TTC549 (cell line): ENCODE data around the gene SLC35F3.
A peak's percentile ranks its signal among the peaks of the same experiment; 100 is the strongest.
"Not testable (repeated sequence)": the region's sequence is repeated elsewhere in the genome, so short reads cannot be mapped to it uniquely, and the experiment has no call there.

Experiments
- FAIRE-seq: peaks from 2 replicates; lab custom pipeline; 2012; peaks lifted over from hg19 to GRCh38; lab: Jason Lieb, UNC

Gene SLC35F3

DNA sequence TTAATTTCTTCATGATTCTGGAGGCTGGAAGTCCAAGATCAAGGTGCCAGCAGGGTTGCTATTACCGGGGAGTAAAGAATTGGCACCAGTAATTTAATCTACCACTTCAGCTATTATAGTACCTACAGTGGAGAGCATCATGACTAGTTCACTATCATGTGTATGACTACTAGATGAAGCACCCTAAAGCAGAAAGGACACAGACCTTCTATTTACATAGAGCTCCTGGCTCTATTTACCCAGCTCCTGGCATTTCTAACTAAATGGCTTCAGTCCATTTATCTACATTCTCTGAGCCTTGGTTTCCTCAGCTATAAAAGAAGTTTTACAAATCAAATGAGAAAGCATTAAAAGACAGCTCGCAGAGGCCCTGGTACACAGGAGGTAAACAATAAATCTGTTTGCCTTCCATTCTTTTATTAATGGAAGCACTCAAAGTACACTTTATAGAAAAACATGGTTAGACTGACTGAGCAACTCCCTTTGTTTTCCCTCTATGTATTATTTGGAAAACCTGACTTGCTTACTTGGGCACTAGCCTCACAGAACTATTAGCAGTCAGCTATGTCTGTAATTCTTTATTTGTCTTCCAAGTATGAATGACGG, 203.0 kb downstream of the SLC35F3 start:
- no peak for FAIRE-seq

- FAIRE-seq = no peak
These were observed 204.4 kb downstream of the SLC35F3 start for GRCh38 chr1:234108921-234109320.

GRCh38 chr1:234109840-234110239, 205.4 kb downstream of the SLC35F3 start:
- no peak for FAIRE-seq

DNA sequence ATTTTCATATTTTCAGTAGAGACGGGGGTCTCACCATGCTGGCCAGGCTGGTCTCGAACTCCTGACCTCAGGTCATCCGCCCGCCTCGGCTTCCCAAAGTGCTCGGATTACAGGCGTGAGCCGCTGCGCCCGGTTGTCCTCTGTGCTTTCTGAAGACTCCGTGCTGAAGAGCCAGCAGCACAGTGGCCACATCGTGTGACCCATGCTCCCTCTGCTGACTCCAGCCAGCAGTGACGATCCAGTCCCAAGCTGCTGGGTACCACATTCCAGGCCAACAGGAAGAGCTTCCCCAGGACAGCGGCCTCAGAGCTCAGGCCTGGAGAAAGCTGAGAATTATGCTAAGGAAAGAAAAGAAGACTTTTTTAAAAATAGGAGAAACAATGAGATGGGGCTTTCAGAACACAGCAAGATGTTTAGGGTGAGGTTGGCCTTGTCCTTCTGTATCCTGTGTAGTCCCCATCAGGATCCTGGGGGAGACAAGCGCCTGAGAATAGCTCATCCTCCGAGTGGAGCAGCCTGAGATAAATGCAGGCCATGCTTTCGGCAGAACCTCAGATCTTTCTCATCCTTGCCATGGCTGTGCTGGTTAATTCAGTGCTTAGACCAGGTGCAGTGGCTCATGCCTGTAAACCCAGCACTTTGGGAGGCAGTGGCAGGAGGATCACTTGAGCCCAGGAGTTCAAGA, 207.1 kb downstream of the SLC35F3 start:
- FAIRE-seq = no peak

DNA sequence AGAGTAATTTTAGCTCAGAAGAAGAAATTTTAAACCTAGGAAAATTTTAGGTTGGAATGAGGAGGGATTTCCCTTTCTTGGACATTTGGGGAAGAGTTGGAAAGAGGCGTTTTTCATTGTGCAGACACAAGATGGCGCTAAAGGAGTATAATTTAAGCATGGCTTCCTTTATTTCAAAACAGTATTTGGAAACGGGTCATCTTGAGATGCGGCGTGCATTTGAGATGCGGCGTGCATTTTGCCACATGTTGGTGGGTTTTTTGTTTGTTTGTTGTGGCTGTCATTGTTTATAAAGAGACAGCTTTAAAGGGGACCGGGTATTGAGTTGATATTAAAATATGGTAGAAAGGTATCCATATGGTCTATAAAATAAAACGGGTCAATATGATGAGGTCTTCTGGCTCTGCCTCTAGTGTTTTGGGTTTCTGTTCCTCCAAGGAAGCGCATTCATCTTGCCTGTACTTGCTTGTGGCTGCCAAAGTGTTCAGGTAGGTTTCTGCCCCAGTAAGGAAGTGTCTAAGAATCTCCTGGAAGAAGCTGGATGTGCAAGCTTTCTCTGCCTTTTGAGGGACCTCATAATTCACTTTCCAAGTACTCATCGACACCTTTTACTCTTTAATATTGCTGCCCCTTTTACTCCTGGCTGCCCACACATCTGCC, 210.3 kb downstream of the SLC35F3 start:
- FAIRE-seq = peak; percentile 98

DNA sequence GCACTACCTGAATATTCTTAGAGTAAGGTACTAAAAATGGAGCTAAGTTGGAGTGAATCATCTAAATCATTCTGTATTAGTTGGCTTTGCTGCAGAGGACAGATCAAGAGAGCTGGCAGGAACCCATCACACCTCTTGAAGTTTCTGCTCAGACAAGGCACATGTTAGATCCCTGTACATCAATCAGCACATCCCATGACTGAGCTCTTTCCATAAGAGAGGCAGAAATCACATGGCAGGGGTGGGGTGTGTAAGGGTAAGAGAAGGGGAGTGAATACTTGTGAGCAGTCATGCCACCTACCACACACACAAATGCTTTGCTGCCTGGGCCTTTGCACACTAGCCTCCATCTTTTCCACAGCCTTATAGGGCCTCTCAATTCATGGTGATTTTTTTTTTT, 214.4 kb downstream of the SLC35F3 start:
- no peak for FAIRE-seq

- FAIRE-seq = no peak
These were observed 215.0 kb downstream of the SLC35F3 start for GRCh38 chr1:234119431-234119830.

DNA sequence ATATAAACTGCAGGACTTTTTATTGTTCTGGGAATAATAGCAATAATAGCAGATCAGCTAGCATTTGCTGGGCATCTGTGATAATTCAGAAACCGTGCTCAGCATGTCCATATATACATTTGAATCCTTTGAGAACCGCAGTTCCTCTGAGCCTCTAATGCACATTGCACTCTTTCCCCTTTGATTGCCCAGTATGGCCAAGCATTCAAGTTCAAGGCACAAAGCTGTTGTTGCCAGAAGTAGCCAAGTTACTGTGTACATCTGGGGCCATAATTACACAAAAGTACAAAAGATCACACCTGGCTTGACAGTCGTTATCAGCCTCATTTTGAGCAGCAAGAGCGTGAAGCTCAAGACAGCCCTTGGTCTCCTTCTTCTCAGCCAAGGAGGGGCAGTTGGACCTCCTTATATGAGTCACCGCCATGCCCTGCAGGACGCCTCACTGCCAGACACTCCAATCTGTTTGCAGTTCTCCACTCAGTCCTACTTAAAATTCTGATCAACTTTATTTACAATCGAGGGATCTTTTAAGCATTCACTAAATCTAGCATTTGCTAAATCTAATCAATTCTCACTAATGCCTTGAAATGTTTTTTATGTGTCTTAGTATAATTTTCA, 216.0 kb downstream of the SLC35F3 start:
- no peak for FAIRE-seq

DNA sequence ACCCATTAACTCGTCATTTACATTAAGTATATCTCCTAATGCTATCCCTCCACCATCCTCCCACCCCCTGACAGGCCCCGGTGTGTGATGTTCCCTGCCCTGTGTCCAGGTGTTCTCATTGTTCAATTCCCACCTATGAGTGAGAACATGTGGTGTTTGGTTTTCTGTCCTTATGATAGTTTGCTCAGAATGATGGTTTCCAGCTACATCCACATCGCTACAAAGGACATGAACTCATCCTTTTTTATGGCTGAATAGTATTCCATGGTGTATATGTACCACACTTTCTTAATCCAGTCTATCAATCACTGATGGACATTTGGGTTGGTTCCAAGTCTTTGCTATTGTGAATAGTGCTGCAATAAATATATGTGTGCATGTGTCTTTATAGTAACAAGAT, 217.2 kb downstream of the SLC35F3 start:
- FAIRE-seq = not testable (repeated sequence)

GRCh38 chr1:234122571-234122970, 218.1 kb downstream of the SLC35F3 start:
- FAIRE-seq = not testable (repeated sequence)

DNA sequence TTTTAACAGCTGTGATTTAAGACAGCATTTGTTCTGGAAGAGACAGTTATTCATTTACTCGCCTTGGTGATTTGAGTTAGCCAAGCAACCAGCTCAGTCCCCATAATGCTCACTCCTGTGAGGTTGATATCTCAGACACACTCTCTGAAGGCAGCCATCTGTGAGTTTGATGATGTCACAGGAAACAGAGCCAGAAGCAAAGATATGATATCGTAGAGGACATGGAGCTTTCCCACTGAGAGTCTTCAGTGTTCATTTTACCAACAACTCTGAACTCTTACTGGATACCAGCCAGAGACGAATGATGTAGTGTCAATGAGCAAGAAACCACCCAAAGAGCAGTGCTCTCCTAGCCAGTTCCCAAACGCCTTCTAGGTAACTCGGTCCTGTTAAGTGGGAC, 219.4 kb downstream of the SLC35F3 start:
- no peak for FAIRE-seq

DNA sequence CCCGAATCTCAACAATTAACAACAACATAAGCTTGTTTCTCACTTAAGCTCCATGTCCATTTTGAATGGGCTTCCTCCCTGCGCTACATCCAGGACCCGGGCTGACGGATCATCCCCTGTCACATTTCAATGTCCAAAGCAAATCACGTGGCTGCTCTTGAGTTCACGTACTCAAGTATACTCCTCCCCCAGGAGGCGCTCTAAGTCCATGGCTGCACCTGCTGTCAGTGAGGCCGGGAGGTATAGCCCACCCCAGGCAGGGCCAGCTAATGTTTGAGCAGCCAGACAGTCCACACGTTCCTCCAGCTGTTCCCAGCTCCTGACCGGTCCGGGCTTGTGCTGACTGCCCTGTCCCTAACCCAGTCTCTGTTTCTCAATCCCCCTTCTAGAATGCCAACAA, 220.8 kb downstream of the SLC35F3 start:
- no peak for FAIRE-seq

GRCh38 chr1:234125714-234126113, 221.2 kb downstream of the SLC35F3 start:
- FAIRE-seq = no peak

- FAIRE-seq = no peak
These were observed 222.7 kb downstream of the SLC35F3 start for GRCh38 chr1:234127026-234127671.

- FAIRE-seq = no peak
These were observed 228.3 kb downstream of the SLC35F3 start for GRCh38 chr1:234132795-234133194.

- FAIRE-seq = no peak
These were observed 230.4 kb downstream of the SLC35F3 start for GRCh38 chr1:234134878-234135277.

GRCh38 chr1:234135501-234135900, 231.0 kb downstream of the SLC35F3 start:
- FAIRE-seq = no peak

GRCh38 chr1:234136073-234136472, 231.6 kb downstream of the SLC35F3 start:
- no peak for FAIRE-seq

GRCh38 chr1:234139966-234140365, 235.5 kb downstream of the SLC35F3 start:
- peak; percentile 82 for FAIRE-seq

GRCh38 chr1:234140388-234140787, 235.9 kb downstream of the SLC35F3 start:
- FAIRE-seq = no peak

- no peak for FAIRE-seq
These were observed 236.5 kb downstream of the SLC35F3 start for GRCh38 chr1:234141006-234141405.

DNA sequence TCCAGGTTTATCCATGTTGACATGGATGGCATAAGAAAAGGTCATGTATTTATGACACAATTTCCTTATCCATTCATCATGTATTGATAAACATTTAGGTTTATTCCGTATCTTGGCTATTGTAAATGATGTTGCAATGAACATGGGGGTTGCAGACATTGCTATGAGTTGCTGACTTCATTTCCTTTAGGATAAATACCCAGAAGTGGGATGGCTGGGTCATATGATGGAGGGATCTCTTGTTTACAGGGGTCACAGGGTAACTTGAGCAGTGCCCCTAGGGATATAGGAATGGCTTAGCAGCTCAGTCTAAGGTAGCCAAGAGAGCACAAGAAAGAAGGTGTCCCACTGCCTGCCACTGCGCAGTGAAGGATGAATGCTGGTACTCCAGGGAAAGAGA, 239.2 kb downstream of the SLC35F3 start:
- FAIRE-seq = no peak

DNA sequence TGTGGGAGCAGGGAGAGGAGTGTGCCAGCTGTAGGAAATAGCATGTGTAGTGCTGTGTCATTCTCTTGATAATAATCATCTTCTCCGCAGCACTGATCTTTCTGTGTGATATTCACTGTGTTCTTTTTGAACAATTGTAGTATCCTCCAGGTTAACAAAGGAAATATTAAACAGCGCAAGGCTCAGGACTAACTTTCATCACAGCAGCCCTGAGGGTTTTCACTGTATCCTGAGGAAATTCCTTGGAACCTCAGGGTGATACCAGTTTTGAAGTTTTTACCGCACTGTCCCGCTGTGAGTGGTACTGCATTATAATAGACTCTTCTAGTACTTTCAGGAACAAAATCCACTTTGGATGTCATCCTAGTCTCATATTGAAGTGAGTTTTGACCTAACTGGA, 240.4 kb downstream of the SLC35F3 start:
- FAIRE-seq = no peak
